ENCODE data around the gene TSNAX.
"Not testable (repeated sequence)": the region's sequence is repeated elsewhere in the genome, so short reads cannot be mapped to it uniquely, and the experiment has no call there.

Gene TSNAX

DNA sequence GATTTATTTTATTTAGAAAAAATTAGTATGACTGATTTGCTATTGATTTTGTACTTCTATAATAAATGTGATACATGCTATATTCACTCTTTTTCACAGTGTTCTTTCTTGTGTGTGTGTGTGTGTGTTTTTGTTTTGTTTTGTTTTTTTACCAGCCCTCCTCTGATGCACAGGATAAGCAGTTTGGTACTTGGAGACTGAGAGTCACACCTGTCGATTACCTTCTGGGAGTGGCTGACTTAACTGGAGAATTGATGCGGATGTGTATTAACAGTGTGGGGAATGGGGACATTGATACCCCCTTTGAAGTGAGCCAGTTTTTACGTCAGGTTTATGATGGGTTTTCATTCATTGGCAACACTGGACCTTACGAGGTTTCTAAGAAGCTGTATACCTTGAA is 35.9 kb downstream of the TSNAX start:
- no peak for DNase-seq

DNA sequence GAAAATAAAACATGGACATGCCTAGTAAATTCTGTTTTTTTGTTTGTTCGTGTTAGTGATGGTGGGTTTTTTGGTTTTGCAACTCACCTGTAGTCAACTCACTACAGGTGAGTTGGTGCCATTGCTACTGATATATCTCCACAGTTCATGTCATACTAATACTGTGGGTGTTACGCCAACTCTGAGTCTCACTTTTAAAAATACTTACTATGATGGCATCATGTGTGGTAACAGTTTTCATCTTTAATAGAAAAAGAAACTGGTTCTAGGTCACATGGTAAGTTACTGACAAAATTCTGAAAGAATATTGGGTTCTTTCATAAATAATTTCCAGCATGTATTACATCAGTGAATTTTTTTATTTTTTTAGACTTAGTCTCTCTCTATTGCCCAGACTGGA is 38.0 kb downstream of the TSNAX start:
- DNase-seq, result no peak

DNA sequence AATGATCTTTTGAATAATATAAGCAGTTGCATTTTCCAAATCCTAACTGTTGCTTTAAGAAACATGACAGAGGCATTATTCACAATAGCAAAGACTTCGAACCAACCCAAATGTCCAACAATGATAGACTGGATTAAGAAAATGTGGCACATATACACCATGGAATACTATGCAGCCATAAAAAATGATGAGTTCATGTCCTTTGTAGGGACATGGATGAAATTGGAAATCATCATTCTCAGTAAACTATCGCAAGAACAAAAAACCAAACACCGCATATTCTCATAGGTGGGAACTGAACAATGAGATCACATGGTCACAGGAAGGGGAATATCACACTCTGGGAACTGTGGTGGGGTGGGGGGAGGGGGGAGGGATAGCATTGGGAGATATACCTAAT is 41.8 kb downstream of the TSNAX start:
- DNase-seq, result not testable (repeated sequence)

- no peak for DNase-seq
These were observed 43.4 kb downstream of the TSNAX start for GRCh38 chr1:231571904-231572303.

DNA sequence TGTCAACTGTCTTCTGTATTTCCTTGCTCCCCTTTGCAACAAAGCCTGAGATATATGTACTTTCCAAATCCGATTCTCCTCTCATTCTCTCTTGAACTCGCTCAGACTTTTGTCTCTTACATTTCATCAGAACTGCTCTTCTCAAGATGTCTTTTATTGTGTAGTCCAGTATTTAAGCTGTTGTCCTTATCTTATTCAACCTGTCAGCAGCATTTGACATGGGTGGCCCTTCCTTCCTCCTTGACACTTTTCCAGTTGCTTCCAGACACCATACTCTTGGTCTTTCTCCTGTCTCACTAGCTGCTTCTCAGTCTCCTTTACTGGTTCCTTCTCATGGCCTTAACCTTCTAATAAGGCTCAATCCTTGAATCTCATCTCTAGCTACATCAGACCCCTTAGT is 47.0 kb downstream of the TSNAX start:
- DNase-seq, result no peak

DNA sequence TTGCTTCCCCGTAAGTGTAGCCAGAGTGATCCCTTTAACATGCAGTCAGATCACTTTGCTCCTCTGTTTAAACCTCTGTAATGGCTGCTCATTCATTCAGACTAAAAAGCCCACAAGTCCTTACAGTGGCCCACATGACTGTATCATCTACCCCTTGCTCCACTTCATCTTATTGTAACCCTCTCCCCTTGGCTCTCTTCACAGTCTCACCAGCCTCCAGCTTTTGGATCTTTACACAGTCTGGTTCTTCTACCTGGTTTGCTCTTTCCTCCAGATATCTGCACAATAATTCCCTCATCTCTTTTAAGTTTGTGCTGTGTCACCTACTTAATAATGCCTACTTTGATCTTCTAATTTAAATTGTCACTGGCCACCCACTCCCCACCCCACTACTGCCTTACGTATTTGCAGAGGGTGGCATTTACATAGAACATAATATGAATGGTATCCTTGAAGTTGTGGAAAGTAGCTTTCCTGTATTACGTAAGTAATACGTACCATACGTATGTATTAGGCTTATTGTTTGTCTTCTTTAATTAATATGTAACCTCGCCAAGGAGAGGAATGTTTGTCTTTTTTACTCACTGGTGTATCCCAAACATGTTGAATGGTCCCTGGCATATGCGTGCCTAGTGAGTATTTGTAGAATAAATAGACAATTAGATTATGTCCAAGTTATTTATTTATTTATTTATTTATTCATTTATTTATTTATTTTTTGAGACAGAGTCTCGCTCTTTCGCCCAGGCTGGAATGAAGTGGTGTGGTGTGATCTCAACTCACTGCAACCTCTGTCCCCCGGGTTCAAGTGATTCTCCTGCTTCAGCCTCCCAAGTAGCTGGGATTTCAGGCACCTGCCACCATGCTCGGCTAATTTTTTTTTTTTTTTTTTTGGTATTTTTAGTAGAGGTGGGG is 48.6 kb downstream of the TSNAX start:
- DNase-seq, result no peak

DNA sequence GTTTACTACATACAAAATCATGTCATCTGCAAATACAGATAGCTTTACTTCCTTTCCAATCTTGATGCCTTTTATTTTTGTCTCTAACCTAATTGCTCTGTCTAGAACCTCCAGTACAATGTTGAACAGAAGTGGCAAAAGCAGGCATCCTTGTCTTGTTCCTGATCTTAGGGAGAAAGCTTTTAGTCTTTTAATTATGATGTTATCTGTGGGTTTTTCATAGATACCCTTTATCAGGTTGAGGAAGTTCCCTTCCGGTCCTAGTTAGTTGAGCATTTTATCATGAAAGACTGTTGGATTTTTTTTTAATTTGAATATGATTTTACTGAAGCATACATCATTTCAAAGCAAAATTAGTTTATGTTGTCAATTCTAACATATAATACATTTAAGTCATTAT is 52.4 kb downstream of the TSNAX start:
- no peak for DNase-seq

DNA sequence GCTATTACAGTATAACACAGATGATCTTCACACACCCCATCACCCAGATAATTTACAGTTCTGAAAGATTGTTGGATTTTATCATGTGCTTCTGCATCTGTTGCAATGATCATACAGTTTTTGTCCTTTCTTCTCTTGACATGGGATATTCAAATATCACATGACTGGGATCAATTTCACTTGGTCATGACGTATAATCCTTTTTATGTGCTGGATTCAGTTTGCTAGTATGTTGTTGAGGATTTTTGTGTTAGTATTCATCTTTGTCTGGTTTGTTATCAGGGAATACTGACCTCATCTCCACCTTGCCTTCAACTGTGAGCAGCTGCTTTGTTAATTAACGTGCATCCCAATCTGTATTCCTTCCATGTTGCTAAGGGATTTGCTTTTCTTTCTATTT is 53.4 kb downstream of the TSNAX start:
- DNase-seq, result no peak

DNA sequence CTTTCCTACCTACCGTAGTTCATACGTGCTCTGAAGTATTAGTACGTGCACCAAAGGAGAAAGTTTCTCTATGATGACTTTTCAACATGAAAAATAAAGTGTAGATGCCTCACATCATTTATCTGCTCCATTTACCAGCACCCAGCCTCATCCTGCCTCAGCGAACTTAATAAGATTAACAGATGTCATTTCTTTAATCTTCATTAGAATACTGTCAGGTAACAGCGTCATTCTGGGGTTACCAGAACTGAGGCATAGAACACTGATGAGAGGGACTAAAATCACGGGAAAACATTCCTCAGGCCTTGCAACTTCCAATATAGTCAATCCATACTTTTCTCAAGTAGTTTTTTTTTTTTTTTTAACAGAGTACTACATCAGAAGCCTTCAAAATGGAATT is 54.9 kb downstream of the TSNAX start:
- no peak for DNase-seq

DNA sequence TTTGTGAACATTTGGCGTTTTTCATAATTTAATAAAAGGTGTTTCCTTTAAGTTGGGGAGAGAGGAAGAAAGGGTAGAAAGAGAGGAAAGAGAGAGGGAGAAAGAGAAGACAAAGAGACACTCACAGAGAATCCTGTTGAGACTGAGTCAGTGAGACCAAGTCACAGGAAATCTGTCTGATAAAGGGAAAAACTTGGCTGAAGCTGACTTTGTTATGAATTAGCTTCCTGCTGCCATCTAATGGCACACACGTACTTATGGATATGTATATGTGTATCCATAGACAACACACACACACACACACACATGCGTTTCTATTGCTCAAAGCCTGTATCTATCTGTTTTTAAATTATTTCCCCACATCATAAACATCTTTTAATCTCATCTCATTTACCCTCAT is 55.6 kb downstream of the TSNAX start:
- DNase-seq, result peak; percentile 73 to 83

GRCh38 chr1:231584921-231585320 is 56.5 kb downstream of the TSNAX start:
- DNase-seq, result no peak

DNA sequence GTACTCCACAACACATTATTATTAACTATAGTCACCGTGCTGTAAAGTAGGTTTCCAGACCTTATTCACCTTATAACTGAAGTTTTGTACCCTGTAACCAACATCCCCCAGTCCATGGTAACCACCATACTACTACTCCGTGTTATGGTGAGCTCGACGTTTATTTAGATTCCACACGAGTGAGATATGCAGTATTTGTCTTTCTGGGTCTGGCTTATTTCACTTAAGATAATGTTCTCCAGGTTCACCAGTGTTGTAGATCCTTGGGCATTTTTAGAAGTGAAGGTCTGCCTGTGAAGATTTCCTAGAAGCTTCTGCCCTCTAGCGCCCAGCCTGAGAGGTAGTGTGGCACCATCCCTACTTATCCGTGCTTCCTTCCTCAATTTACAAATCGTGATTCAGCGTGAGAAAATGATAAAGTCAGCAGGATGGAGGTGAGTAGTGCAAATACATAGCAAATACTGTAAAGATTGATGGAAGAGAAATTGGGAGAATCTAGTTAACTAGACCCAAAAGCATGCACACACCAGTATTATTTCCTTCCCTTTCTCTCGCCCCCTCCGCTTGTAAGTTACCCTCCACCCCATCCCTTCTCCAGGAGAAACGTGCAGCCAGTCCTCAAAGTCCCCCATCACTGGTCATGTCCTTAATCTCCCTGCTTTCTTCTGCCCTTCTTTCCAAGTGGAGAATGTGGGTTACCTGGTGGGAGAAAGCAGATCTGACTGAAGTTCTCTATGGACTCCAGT is 62.2 kb downstream of the TSNAX start:
- peak; percentile 87 to 90 for DNase-seq

GRCh38 chr1:231591466-231591865 is 63.0 kb downstream of the TSNAX start:
- DNase-seq, result no peak

GRCh38 chr1:231592809-231593208 is 64.3 kb downstream of the TSNAX start:
- DNase-seq, result no peak

GRCh38 chr1:231593264-231593663 is 64.8 kb downstream of the TSNAX start:
- not testable (repeated sequence) for DNase-seq

DNA sequence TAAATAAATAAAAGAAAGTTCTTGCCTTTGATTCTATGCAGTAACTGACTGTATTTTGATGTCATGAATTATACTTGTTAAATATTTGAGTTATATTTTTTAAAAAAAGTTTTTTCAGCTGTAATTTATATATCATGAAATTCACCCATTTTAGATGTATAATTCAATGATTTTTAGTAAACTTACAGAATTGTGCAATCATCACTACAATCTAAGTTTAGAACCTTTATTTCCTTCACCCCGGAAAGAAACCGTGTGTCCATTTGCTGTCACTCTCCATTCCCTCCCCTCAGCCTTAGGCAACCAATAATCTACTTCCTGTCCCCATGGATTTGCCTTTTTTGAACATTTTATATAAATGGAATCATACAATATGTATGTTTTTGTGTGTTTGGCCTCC is 65.7 kb downstream of the TSNAX start:
- DNase-seq, result no peak

DNA sequence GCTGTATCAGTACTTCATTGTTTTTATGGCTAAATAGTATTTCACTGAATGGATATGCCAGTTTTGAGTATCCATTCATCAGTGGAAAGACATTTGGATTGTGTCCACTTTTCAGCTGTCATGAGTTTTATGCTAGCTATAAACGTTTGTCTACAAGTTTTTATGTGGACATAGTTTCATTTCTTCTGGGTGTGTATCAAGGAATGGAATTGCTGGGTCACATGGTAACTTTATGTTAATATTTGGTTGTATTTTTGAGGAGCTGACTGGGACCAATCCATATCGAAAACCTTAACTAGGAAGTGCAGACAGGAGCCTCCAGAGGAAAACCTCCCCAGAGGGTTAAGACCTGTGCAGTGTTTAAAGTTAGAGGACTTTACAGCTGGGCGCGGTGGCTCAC is 66.3 kb downstream of the TSNAX start:
- DNase-seq, result no peak

DNA sequence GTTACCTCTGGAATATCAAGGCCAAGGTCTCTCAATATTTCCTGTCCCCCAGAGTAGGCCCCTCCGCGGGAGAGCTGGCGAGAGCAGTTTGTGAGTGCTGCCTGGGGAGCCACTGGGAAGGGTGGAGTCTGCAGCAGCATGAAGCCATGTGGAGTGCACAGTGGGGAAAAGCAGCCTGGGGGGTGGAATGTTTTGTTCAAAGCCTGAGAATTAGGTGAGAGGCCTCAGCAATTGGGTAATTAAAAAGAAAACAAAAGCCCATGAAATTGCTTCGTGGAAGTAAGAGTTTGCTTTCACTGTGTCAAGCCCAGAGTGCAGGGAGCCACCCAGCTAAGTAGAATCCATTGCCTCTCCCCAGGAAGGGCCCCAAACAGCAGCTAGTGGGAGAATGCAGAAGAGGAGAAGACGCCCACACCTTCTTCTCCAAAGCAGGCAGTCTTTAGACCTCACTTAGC is 67.9 kb downstream of the TSNAX start:
- DNase-seq, result peak in 1 of 2 experiments; percentile 11

DNA sequence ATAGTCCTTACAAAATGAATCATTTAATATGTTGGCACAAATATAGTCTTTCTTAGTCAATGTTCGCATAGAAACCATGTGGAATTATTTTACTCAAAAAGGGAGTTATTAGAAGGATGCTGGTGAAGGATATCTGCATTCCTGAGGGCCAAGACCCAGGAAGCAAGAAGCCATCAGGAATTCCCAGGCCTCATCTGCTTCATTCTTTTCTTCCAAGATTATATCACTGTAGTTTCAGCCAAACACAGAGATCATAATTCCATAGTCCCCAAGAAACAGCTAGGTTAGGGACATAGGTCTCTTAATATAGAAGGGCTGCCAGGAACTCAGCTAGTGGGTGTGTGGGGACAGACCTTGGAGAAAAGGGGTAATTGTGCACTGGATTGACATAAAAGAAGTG is 69.5 kb downstream of the TSNAX start:
- DNase-seq, result no peak

- no peak for DNase-seq
These were observed 72.0 kb downstream of the TSNAX start for GRCh38 chr1:231600458-231600976.

GRCh38 chr1:231601824-231602672 is 73.6 kb downstream of the TSNAX start:
- DNase-seq, result no peak

DNA sequence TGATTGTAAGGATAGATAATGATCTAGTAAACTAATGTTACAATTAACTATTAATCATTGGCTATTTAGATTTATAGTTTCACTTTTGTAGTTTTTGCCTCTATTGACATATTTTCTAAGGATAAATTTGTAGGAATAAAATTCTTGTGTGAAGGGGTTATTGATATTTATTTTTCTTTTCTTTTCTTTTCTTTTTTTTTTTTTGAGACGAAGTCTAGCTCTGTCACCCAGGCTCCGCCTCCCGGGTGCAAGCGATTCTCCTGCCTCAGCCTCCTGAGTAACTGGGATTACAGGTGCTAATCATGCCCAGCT is 74.2 kb downstream of the TSNAX start:
- no peak for DNase-seq
